MG63 (cell line): ENCODE results near the gene AIG1. TPM values are rescaled to one million over a fixed set of nuclear protein-coding genes. Genes with fewer than 3 reads are reported as not detected.
"Not testable (repeated sequence)": the region's sequence is repeated elsewhere in the genome, so short reads cannot be mapped to it uniquely, and the experiment has no call there.

Experiments
- DNase-seq: peaks from one replicate; pipeline ENCODE4 v3.0.0-alpha.2; 2020
- H3K27me3 ChIP-seq: fragments of 250-450 bp; sonication (Bioruptor Pico); 2 replicates; pipeline ENCODE4 v1.5.1; 2020; ENCODE audit warnings: mild to moderate bottlenecking, moderate library complexity
- H3K36me3 ChIP-seq: fragments of 250-450 bp; sonication (Bioruptor Pico); 2 replicates; pipeline ENCODE4 v1.5.1; 2020; ENCODE audit warnings: mild to moderate bottlenecking, moderate library complexity
- H3K4me3 ChIP-seq: fragments of 250-450 bp; sonication (Bioruptor Pico); 2 replicates; pipeline ENCODE4 v1.5.1; 2020; ENCODE audit warnings: mild to moderate bottlenecking, moderate library complexity
- H3K9me3 ChIP-seq: fragments of 250-450 bp; sonication (Bioruptor Pico); 2 replicates; pipeline ENCODE4 v1.5.1; 2020; ENCODE audit warnings: mild to moderate bottlenecking, moderate library complexity
- total RNA-seq: library from RNA; depleted of rRNA; stranded (reverse); fragments of >200 nt; shearing (Covaris generic); gene quantifications from 2 replicates; pipeline ENCODE4 v1.2.3, GENCODE V29; 2014; ENCODE audit warnings: low replicate concordance

The AIG1 gene
- total RNA-seq, 1 experiment from 2014 or later, result 42.5 TPM

- no peak for DNase-seq
- H3K36me3 ChIP-seq, result no peaks in the 10 kb centered on the region
- no peaks in the 10 kb centered on the region for H3K9me3 ChIP-seq
- no peaks in the 10 kb centered on the region for H3K27me3 ChIP-seq
- H3K4me3 ChIP-seq, result no peak overlapping the region
Observed at GRCh38 chr6:143238306-143238705, 177.6 kb downstream of the AIG1 start.

DNA sequence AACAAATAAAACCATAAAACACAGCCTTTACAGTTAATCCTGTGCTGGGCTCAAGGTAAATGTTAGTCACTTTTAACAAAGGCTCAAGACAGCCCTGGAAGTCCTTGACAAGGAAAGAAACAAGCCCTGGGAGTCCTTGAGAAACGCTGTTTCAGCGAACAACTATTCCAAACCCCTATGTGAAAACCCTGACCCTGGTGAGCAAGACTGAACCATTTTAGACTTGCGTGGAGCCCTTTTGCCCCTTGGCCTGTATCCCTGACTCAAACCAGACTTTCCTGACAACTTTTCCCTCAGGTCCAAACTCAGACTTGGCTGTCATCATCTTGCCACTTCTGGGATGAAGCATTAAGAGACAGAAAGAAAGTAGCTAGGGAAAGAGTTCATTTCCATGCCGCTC is 180.4 kb downstream of the AIG1 start:
- no peak for DNase-seq
- Histone ChIP-seq H3K36me3 (no peaks in the 10 kb centered on the region), H3K9me3 (no peaks in the 10 kb centered on the region), H3K4me3 (no peak overlapping the region), H3K27me3 (no peaks in the 10 kb centered on the region)

DNA sequence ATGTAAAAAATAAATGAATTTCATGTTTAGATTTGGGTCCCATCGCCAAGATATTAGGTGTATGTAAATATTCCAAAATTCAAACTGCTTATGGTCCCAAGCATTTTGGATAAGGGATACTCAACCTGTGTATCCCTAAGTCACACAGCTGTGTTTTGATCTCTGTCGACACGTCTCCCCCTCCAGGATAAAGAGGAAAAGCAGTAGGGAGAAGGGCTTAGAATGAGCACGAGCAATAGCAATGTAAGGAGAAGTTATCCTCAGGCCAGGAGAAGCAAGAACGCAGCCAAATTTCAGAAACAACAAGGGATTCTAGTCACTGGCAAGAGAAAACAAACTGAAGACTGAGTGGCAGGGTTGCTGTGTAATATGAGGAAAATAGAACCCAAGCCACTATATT is 181.2 kb downstream of the AIG1 start:
- Histone ChIP-seq H3K27me3 (no peaks in the 10 kb centered on the region), H3K4me3 (no peak overlapping the region), H3K36me3 (no peaks in the 10 kb centered on the region), H3K9me3 (no peaks in the 10 kb centered on the region)
- DNase-seq, result no peak

GRCh38 chr6:143243786-143244185 is 183.1 kb downstream of the AIG1 start:
- Histone ChIP-seq H3K4me3 (no peak overlapping the region), H3K36me3 (no peaks in the 10 kb centered on the region), H3K9me3 (no peaks in the 10 kb centered on the region), H3K27me3 (no peaks in the 10 kb centered on the region)
- no peak for DNase-seq

DNA sequence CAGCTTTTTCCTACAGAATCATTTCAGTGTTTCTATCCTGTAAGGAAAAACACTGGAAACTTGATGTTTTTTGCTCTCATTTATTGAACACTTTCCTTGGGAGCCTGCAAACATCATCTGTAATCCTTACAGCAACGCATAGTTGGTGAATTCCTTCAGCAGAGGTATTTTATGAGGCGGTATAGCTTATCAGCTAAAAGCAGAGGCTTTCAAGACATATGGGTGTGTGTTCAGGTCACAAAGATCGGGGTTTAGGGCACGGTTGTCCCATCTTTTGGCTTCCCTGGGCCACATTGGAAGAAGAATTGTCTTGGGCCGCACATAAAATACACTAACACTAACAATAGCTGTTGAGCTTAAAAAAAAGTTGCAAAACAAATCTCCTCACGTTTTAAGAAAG is 185.0 kb downstream of the AIG1 start:
- Histone ChIP-seq H3K9me3 (no peaks in the 10 kb centered on the region), H3K4me3 (no peak overlapping the region), H3K27me3 (no peaks in the 10 kb centered on the region), H3K36me3 (no peaks in the 10 kb centered on the region)
- DNase-seq, result no peak

DNA sequence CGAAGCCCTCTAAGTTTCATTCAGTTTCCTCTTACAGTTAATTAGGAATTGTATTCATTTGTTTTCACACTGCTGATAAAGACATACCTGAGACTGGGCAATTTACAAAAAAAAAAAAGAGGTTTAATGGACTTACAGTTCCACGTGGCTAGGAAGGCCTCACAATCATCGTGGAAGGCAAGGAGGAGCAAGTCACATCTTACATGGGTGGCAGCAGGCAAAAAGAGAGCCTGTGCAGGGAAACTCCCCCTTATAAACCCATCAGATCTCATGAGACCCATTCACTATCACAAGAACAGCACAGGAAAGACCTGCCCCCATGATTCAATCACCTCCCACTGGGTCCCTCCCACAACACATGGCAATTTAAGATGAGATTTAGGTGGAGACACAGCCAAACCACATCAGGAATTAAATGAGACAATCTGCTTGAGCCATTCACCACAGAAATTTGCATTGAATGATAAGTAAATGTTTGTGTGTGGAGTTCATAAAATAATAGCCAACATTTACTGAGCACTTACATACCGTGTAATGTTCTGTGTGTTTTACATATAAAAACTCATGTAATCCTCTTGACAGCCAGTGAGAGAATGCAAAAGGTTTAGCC is 185.6 kb downstream of the AIG1 start:
- not testable (repeated sequence) for H3K36me3 ChIP-seq, H3K9me3 ChIP-seq, H3K27me3 ChIP-seq, H3K4me3 ChIP-seq, DNase-seq

DNA sequence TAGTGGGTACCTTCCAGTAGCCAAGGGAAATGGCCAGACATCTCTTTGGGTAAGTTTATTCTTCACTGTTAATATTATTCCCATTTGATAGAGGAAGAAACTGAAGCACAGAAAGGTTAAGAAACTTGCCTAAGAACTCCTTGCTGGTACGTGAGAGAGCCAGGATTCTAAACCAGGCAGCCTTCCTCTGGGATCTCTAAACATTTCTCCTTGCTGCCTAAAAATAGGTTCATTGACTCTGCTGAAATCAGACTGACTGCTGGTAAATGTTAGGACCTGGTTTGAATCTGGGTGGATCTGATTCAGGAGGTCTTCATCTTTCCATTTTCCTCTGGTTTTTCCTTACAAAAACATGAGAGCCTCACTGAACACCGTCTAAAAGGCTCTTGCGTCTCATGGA is 186.9 kb downstream of the AIG1 start:
- no peaks in the 10 kb centered on the region for H3K9me3 ChIP-seq

DNA sequence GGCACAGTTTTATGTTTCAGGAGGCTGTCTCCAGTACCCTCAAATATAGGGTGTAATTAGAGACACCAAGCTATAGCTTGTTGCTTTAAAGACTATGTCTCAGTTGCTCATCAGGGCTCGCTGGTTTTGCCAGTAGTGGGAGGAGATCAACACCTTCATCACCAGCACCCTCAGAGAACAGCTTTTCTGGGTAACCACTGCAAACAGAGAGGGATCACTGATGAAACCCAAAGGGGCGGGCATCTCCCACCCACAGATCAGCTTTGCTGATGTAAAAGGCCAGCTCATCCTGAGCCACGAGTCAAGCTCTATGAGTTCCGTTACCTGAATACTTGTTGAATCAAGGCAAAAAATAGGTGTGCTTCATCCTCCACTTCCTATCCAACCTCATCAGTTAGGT is 187.7 kb downstream of the AIG1 start:
- no peaks in the 10 kb centered on the region for H3K9me3 ChIP-seq
- no peaks in the 10 kb centered on the region for H3K36me3 ChIP-seq
- no peak for DNase-seq
- no peaks in the 10 kb centered on the region for H3K27me3 ChIP-seq
- no peak overlapping the region for H3K4me3 ChIP-seq

More for the DNA sequence above, 186.9 kb downstream of the AIG1 start:
- Histone ChIP-seq H3K36me3 (no peaks in the 10 kb centered on the region), H3K27me3 (no peaks in the 10 kb centered on the region), H3K4me3 (no peak overlapping the region)
- DNase-seq, result no peak

DNA sequence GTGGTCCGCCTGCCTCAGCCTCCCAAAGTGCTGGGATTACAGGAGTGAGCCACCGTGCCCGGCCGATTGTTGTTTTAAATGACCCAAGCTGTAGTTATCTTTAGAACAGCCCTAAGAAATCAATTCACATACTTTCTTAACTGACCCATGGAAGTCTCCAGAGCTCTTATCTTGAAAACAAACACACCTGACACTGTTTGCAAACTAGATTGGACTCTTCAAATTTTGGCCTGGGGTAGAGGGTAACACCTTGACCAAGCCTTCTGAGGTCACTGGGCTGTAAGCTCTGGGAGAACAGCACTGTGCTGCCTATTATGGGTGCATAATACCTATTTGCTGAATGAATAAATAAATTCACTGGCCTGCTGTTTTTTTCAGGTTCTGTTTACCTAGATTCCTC is 190.6 kb downstream of the AIG1 start:
- Histone ChIP-seq H3K27me3 (no peaks in the 10 kb centered on the region), H3K4me3 (no peak overlapping the region), H3K9me3 (no peaks in the 10 kb centered on the region), H3K36me3 (no peaks in the 10 kb centered on the region)
- no peak for DNase-seq

- H3K27me3 ChIP-seq, result no peaks in the 10 kb centered on the region
- no peak for DNase-seq
- H3K9me3 ChIP-seq, result no peaks in the 10 kb centered on the region
- H3K36me3 ChIP-seq, result no peaks in the 10 kb centered on the region
- no peak overlapping the region for H3K4me3 ChIP-seq
Observed at GRCh38 chr6:143252961-143253360, 192.3 kb downstream of the AIG1 start.

DNA sequence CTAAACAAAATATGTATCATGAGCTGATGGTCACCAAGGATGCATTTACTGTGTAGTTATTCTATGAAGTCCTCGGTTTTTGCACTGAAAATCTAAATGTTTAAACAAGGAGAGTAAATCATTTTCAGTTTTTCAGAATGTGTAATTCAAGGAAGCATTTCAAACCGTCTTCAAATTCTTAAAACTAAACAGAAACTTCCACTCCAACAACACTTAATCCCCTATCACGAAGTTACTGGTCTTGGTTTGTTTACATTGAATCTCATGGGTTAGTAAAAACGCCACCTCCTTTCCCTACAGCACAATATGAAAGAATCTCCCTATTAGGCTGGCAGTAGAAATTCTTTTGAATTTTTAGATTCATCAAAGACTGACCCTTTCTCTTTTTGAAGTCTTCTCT is 192.9 kb downstream of the AIG1 start:
- no peak for DNase-seq
- H3K27me3 ChIP-seq, result no peaks in the 10 kb centered on the region
- no peaks in the 10 kb centered on the region for H3K36me3 ChIP-seq
- H3K9me3 ChIP-seq, result no peaks in the 10 kb centered on the region; the same call in 1 of the 2 replicates
- no peak overlapping the region for H3K4me3 ChIP-seq

- H3K9me3 ChIP-seq, result no peaks in the 10 kb centered on the region; the same call in 1 of the 2 replicates
- no peak overlapping the region for H3K4me3 ChIP-seq
- no peaks in the 10 kb centered on the region for H3K36me3 ChIP-seq
- DNase-seq, result no peak
- H3K27me3 ChIP-seq, result no peaks in the 10 kb centered on the region
Observed at GRCh38 chr6:143258945-143259344, 198.3 kb downstream of the AIG1 start.

DNA sequence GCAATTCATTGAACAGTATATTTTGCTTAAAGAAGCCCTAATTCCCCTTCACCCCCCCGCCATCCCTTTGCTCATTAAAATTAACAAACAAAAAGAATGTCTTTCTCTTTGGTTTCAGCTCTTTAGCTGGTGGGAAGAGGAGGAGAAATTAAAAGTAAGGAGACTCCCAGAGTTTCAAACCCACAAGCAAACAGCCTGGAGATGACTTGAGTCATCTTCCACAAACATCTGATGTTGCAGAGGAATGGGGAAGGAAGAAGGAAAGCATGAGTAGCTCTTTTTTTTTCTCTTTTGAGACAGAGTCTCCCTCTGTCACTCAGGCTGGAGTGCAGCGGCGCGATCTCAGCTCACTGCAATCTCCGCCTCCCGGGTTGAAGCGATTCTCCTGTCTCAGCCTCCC is 200.2 kb downstream of the AIG1 start:
- no peak overlapping the region for H3K4me3 ChIP-seq
- no peak for DNase-seq
- no peaks in the 10 kb centered on the region; the same call in 1 of the 2 replicates for H3K9me3 ChIP-seq
- H3K27me3 ChIP-seq, result no peaks in the 10 kb centered on the region
- no peaks in the 10 kb centered on the region for H3K36me3 ChIP-seq

GRCh38 chr6:143261899-143262436 is 201.3 kb downstream of the AIG1 start:
- H3K36me3 ChIP-seq, result no peaks in the 10 kb centered on the region

GRCh38 chr6:143262859-143263258 is 202.2 kb downstream of the AIG1 start:
- H3K9me3 ChIP-seq, result no peaks in the 10 kb centered on the region; the same call in 1 of the 2 replicates
- H3K4me3 ChIP-seq, result no peak overlapping the region
- no peak for DNase-seq
- H3K36me3 ChIP-seq, result no peaks in the 10 kb centered on the region
- no peaks in the 10 kb centered on the region for H3K27me3 ChIP-seq

More at GRCh38 chr6:143261899-143262436, 201.3 kb downstream of the AIG1 start:
- Histone ChIP-seq H3K9me3 (no peaks in the 10 kb centered on the region; the same call in 1 of the 2 replicates), H3K27me3 (no peaks in the 10 kb centered on the region), H3K4me3 (no peak overlapping the region)
- no peak for DNase-seq

GRCh38 chr6:143264379-143264778 is 203.7 kb downstream of the AIG1 start:
- no peaks in the 10 kb centered on the region for H3K27me3 ChIP-seq
- H3K36me3 ChIP-seq, result no peaks in the 10 kb centered on the region
- H3K9me3 ChIP-seq, result no peaks in the 10 kb centered on the region
- no peak for DNase-seq
- no peak overlapping the region for H3K4me3 ChIP-seq

GRCh38 chr6:143264986-143265764 is 204.5 kb downstream of the AIG1 start:
- DNase-seq, result no peak
- Histone ChIP-seq H3K36me3 (no peaks in the 10 kb centered on the region), H3K4me3 (no peak overlapping the region), H3K27me3 (no peaks in the 10 kb centered on the region), H3K9me3 (no peaks in the 10 kb centered on the region)

- H3K36me3 ChIP-seq, result no peaks in the 10 kb centered on the region
- no peaks in the 10 kb centered on the region for H3K9me3 ChIP-seq
- no peak for DNase-seq
- no peaks in the 10 kb centered on the region for H3K27me3 ChIP-seq
- no peak overlapping the region for H3K4me3 ChIP-seq
Observed at GRCh38 chr6:143267760-143268159, 207.1 kb downstream of the AIG1 start.
